HG03432 (cell line): ENCODE measurements around the gene PIAS4.

Experiments used
- ATAC-seq: cut with Tn5 transposase; IDR thresholded peaks from one replicate; pipeline ENCODE4 v1.9.1; 2021; ENCODE audit warnings: mild to moderate bottlenecking, moderate library complexity; ENCODE audit not compliant: unreplicated experiment

The PIAS4 gene

DNA sequence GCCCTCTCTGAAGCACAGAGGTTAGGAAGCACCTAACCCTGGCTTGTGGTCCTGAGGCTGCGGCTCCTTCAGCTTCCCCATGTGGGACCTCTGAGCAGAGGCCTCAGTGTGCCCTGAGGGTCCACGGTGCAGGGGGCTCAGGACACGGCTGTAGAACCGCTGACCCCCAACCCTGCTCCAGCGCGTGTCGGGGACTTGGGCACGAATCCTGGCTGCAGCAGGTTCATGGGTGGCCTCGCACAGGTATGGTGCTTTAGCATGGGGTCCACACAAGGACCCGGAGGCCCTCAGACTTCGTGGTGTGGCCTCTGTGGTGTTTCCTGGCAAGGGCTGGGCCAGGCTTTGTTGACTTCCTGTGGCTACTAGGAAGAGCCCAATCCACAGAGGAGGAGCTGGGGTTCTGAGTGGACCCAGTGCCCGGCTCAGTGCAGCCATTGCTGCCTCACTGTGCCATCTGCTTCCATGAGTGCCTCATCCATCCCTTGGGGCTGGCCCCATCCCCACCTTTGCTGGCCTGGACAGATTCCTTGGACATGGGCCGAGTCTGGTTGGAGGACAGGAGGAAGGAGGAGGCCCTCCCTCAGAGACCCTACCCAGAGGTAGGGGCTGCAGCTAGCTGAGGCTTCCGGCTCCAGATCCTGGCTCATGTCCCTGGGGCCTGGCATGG, 34.7 kb downstream of the PIAS4 start:
- no peak for ATAC-seq

DNA sequence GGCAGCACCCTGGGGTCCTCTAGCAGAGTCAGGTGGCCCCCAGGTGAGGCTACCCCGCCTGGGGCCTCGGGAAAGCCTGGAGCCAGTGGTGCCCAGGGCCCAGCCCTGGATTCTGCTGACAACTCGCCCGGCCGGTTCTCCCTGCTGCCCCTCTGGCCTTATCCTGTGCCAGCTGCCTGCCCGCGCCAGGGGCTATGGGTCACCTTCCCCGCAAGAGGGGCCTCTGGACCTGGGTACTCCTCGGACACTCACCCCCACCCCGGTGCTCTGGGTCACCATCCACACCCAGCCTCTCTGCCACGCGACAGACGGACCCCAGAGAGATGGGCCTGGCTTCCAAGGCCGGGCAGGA, 35.2 kb downstream of the PIAS4 start:
- no peak for ATAC-seq

DNA sequence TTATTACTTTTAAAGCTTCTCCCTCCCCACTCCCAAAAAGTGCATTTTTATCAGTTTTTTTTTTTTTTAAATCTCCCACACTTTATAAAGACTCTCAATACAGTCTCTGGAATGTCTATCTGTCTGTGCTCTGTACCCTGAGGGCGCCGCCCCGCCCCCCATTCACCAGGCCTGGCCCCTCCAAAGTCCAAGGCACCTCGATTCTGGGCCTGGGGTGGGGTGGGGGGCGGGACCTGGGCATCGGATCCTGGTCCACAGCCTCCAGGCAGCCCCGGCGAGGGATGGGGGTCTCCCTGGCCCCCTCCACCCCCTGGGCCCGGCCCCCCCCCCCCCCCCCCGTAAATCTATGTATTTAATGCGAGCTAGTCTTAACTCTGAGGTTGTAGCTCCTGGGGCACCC, 35.9 kb downstream of the PIAS4 start:
- no peak for ATAC-seq

DNA sequence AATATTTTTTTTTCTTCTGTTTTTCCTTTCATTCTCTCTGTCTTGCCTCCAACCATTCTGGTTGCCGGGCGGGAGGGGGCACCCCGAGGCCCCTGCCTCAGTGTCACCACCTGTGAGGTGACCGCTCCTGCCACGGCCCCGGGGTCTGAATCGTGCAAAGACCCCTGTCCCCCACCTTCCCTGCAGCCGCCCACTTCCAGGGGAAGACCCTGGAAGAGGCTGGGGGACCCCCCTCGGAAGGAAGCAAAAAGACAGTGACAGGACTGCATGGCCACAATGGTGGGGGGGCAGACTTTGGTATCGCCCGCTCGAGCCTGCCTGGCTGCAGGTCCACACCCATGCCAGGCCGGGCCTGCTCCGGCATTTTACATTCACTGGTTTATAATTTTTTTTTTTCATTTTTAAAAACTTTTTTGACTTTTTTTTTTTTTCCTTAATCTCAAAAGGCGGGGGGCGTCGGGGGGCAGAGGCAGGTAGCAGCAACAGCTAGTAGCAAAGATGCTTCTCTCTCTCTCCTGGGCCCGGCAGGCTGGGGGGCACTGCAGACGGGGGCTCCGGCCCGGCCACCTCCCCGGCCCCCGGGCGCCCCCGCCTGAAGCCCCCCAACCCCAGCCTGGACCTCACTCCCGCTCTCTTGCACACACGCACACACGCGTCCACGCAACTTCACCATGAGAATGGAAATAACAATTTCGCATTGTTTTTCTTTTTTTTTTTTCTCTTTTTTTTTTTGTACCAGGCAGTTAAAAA, 36.6 kb downstream of the PIAS4 start:
- ATAC-seq: no peak

DNA sequence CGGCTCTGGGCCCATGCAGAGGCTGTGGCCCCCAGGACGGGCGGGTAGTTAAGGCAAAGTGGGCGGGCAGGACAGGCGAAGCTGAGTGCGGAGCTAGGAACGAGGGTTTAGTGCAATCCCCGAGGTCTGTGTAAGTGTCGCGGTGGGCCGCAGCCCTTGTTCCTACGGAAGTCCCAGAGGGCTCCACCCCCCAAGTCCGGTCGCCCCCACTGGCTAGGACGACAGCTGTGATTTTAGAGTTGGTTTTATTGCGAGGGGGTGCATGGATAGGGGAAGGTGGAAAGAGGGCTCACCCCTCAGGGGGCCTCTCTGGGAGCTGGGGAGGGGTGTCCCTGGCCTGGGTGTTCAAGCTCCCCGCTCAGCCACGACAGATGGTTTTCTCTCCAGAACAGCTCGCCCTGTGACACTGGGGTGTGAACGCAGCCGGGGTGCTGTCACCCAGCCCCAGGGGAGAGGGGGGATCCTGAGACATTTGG, 37.5 kb downstream of the PIAS4 start:
- ATAC-seq: no peak

DNA sequence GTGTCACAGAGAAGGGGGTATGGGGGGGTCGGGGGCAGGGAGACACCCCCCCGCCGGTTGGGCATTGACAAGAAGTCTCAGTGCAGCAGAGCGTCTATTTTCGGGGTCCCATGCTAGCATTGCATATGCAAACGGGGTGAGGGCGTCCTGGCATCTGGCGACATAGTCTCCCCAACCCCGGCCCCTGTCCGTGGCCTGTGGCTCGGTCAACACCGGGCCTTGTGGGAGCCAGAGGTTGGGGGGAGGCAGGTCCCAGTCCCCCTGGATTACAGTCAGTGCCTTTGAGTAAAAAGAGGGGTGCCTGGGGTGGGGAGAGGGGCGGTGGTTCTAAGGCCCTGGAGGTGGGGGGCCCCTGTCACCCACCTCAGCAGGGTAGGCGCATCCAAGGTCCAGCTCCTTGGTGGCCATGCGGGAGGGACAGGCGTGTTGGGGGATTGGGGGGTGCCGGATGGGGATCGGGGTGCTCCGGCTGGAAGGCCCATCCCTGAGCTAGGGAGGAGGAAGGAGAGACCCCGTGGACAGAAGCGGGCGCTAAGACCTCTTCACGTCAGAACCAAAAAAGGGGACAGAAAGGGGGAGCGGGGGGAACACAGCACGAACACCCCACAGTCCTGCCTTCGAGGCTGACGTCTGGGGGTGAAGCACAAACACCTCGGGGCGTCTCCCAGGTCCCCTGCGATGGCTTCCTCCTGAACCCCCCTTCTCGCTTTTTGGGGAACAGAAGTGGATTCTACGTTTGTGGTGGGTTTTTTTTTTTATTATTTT, 38.2 kb downstream of the PIAS4 start:
- no peak for ATAC-seq

DNA sequence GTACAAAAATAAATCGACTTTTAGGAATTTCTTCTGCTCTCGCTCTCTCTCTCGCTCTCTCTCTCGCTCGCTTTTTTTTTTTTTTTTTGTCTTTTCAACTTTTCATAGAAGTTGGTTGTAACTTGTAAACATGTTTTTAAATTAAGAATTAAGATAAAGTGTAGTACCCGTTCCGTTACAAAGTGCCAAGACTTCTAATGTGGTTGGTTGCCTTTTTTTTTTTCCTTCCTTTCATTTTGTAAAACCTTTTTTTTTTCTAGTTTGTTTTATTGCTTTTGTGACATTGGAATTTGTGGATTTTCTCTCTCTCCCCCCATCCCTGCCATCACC, 38.8 kb downstream of the PIAS4 start:
- ATAC-seq: no peak

DNA sequence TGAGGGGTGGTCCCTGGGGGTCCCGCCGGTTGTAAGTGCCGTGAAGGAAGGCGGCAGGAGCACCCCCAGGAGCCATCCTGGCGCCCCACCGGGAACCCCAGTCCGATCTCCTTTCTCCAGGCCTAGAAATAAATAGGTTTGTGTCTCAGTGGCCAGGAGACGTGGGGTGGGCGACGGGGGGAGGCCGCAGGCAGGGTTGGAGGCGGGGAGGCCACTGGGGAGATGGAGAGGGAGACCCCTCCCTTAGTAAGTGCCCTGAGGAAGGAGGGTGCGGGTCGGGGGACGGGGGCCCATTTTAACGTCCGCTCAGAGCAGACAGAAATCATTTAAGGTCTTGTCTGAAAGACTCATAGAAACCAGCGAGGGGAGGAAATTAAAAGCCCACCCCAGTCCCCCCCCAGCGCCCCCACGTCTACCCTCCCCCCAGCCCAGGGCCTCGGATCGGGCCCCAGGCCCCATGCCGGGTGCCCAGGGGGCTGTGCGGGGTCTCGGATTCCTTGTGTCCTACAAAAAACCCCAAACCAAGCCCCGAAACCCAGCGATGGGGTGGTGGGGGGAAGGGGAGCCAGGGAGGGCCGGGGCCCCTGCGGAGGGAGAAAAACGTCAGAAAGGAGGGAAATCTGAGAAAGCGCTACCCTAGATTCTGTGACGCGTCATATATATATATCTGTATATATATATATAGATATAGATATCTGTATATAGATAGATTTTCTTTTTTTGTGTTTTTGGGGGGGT, 39.6 kb downstream of the PIAS4 start:
- no peak for ATAC-seq

DNA sequence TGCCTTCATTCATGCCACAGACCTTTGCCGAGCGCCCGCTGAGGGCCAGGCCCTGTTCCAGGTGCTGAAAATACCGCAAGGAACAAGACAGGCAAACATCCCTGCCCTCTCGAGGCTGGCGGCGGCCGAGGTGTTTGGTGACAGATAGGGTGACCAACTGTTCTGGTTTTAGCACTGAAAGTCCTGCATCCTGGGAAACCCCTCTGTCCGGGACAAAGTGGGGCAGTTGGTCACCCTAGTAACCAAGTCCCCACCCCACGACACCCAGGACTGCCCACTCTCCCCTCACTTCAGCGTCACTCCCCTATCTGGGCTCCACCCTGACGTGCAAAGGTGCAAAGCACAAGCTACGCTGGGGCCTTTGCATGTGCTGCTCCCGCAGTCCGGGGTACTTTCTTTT, 41.9 kb downstream of the PIAS4 start:
- no peak for ATAC-seq

DNA sequence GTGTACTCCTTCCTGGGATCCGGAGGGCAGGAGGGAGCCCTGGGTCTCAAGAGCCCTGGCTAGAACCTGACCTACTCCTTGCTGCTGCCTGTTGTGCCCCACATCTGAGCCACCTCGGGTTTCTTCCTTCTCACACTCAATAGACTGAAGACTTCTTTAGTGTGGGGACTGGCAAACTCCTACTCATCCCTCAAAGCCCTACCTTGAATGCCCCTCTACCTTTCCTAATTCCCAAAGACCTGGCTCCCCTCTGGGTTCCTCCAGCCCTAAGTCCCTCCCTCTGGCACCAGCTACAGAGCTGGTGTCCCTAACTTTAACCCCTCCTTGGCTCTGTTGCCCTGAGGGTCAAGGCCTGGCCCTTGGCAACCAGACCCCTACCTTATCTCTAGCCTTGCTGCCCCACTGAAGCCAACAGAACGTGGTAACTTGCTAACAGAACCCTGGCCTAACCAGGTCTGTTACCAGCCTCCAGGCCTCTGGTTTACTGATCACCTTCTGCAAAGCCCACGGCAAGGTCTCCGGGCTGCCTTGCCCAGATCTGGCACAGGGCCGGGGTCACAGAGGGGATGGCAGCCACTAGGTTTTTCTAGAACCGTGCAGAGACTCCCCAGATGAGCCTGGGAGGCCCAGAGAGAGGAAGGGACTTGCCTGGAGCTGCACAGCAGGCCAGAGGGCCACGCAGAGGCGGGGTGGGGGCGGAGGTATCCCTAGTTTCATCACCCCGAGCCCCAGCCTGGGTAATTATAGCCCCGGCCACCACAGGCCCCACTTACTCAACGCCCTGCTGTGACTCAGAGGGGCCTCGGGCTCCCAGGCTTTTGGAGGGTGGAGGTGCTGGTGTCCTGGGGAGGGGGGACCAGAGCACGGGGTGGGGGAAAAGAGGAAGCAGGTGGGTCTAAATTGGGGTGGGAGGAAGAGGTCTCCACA, 43.9 kb downstream of the PIAS4 start:
- no peak for ATAC-seq

DNA sequence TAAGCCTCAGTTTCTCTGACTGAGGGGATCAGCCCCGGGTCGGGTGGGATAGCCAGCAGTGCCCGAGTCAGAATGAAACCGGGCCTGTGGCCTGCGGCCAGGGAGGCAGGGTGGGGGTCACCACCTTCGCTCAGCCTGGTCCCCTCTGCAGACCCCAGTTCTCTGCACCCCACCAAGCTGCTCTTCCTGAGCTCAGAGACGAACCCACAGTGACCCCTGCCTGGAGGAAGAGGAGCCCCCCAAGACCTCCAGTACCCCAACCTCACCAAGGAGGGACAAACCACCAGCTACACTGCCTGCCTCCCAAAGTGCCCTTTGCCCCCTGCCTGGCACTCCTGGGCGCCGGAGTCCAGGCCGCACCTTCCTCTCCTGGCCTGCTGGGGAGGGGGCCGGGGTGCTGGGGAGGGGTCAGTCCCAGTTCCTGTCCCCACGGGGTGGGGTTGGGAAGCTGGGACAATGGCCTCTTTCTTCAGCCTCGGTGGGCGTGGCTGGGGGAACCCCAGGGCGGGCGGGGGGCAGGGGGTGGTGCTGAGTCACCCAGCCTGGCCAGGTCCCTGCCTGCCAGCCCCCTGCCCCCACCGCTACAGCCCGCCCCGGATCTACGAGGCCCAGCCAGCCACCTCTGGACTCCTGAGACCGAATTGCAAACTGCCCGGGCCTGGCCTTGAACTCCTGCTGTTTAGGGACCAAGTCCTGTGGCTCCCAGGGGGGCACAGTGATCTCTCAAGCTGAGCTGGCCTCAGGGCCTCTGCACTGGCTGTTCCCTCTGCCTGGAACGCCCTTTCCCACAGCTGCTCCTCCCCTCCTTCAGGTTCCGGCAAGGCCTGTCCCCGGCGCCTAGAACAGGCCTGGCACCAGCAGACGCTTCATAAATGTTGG, 44.8 kb downstream of the PIAS4 start:
- no peak for ATAC-seq

DNA sequence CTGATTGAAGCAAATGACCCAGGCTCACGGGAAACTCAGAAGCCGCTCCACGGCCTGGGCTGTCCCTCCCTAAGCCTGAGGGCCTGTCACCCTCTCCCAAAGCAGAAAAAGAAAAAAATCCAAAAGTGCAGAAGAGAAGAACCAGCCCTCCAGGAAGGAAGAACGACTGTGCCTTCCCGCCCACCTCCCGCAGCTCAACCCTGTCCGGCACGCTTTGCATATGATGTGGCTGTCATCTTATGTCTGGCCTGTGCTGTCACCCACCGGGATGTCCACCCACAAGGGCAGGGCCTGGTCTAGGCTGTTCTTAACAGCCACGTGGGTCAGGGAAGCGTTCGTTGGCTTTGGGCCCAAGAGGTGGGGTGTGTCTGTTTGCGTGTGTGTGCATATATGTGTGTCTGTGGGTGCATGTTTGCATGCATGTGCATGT, 45.5 kb downstream of the PIAS4 start:
- no peak for ATAC-seq

DNA sequence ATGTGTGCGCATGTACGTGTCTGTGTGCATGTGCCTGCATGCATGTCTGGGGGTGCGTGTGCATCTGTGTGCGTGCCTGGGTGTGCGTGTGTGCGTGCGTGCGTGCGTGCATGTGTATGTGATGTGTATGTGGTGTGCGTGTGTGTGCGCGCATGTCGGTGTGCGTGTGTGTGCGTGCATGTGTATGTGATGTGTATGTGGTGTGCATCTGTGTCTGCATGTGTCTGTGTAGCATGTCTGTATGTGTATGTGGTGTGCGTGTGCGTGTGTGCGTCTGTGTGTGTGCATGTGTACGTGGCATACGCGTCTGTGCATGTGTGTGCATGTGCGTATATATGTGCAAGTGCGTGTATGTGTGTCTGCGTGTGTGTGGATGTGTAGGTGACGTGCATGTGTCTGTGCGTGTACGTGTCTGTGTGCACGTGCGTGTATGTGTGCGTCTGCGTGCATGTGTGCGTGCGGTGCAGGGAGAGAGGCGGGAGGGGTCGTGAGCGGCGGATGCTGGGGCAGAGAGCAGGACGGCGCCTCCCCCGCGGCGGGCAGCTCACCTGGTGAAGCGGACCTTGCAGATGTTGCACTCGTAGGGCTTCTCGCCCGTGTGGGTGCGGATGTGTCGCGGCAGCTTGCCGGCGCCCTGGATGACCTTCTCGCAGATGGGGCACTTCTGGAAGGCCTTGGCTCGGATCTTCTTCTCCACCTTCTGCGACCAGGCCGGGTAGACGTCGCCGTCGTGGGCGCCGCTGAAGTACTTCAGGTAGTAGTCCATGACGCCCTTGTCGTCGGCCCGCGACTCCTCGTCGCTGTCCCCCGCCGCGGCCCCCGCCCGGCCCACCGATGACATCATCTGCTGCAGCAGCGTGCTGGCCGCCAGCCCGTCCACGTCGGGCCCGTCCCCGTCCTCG, 46.1 kb downstream of the PIAS4 start:
- no peak for ATAC-seq

DNA sequence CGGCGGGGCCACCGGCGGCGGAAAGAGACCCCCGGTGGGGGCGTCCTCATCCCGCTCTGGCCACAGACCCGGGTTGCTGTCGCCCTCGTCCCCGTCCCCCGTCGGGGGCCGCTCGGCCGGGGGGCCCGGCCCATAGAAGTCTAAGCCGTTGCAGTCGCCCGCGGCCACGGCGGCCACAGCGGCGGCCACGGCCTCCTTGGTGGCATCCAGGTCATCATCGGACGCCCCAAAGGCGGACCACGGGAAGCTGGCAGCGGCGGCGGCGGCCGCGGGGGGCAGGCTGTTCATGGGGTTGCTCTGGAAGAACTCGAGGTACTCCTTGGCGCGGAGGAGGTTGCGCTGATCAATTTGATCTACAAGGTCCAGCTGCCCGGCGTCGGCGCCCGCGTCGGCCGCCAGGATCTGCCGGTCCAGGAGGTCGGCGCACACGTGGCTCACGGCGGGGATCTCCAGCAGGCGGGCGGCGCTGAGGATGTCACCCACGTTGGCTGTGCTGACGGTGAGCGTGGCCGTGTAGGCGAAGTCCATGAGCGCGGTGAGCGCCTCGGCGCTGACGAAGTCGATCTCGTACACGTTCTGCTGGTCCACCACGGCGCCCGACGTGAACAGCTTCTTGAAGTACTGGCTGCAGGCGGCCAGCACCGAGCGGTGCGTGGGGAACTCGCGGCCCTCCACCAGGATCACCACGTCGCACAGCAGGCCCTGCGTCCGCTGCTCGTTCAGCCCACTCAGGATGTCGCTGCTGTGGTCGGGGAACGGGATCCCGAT, 47.1 kb downstream of the PIAS4 start:
- no peak for ATAC-seq

DNA sequence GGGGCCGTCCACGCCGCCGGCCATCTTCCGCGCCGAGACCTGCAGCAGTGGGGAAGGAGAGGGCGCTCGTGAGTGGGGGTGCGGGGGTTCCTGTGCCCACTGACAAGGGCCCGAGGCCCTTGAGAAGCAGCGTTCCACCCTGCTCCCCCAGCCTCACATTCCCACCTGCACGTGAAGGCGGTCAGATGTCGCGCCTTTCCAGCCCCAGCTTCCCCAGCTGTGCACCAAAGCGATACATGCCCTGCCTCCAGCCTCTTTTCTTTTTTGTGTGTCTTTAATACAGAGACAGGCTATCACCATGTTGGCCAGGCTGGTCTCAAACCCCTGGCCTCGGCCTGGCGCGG, 47.6 kb downstream of the PIAS4 start:
- ATAC-seq: no peak

DNA sequence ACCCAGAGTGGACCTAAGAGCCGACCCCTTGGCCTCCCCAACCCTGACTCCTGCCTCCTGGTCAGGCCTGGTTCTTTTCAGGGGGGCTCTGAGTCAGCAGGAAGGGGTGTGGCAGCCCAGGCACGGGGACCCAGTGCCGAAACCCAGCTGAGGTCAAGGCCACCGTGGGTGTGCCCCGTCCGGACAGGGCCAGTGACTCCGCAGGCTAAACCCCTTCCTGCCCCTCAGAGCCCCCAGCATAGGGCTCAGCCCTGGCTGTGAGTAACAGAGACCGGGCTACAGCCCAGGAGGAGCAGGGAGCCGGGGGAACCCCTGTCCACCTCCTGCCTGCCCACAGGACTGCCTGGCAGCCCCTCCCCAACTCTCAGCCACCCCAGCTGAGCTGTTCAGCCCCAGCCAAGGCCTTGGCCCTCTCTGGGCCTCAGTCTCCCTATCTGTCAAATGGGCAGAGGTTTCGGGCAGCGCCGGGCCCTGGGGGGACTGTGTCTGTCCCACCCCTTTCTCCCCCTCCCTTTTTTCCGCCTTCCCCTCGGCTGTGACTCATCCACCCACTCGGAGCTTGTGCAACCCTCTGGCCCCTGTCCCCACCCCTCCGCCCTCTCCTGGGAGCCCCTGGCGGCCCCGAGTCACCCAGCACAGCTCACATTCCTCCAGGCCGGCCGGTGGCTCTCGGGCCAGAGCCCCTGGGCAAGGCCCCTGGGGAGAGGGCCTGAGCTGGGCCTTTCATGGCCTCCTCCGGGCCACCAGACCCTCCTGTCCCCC, 50.6 kb downstream of the PIAS4 start:
- no peak for ATAC-seq
